ENCODE results near the gene PREPL.

GRCh38 chr2:44351676-44352075 lies 9.6 kb downstream of the PREPL start:
- TF ChIP-seq CTCF (conservative IDR thresholded peaks at IDR 0.05 in 1 of 2, IDR thresholded peaks at IDR 0.05 in 1 of 2; ENCODE audit: low read depth in 1 of 2, low read length in 2 of 2) (no peak), EZH2 (IDR thresholded peaks at IDR 0.05; ENCODE audit: low read length, missing control alignments) (no peak)
